Measurements from ENCODE around the gene ICAM2.
A peak's percentile ranks its signal among the peaks of the same experiment; 100 is the strongest.
"Not testable (repeated sequence)": the region's sequence is repeated elsewhere in the genome, so short reads cannot be mapped to it uniquely, and the experiment has no call there.

ICAM2 gene

DNA sequence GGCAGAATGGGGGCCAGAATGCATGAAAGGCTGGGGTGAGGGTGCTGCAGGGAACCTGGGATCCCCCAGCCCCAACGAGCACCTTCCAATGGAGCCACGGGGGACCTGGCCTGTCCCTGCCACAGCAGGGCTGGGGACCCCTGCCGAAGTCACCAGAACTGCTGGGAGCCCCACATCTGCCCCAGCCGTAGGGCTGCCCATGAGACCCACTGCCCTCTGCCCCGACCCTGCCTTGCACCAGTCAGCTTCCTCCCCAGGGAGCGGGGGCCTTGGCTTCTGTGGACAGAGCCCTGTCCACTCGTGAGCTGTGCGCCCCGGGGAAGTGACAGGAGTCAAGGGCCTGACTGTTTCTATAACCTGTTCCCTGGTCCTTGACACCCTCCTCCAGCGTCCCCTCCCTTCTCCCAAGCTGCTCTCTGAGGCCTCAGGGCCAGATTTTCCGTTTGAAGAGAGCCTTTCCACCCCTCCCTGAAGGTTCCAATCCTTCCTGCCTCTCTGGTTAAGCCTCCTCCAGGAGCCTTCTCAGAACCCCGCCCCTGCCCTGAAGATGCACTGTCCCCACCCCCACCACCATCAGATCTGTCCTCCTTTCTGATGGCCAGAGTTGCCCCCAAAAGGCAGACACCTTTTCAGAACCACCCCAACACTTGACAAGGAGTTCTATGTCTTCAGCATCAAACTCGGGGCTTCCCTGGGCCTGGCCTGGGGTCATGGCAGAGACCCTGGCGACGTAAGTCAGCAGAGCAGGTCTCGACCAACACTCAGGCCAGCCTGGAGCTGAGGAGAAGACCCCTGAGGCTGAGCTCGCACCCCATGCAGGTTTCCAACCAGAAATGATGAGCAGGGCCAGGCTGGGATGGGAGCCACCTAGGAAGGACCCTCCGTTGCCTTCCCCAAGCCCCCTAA is 33.0 kb downstream of the ICAM2 start:
- no peak overlapping the region for H3K27ac ChIP-seq (ENCODE audit: low read depth, low read length)
- peaks cover 8 to 18% of the 10 kb centered on the region in 2 donors for H3K27me3 ChIP-seq (ENCODE audit: control insufficient read depth in 1 of 2, insufficient read depth in 2 of 2, low read length in 2 of 2)
- H3K9ac ChIP-seq (ENCODE audit: low read depth in 1 of 2, low read length in 2 of 2) = no peak overlapping the region

DNA sequence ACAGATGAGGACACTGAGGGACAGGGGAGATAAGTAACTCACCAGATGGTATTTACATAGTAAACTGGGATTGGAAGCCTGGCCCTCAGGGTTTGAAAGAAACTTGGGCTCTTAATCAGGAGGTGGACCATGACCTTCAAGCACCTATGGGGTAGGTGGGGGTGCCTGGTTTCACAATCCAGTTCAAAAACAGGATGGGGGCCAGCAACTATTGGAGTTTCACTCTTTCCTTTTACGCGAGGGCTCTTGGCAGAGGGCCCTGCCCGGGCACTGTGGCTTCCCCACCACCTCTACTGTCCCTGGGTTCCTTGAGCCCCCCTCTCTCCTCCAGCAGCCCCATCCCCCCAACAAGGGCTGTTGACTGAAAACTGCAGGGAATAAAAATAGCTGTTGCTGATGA is 33.6 kb downstream of the ICAM2 start:
- Histone ChIP-seq H3K4me1 (ENCODE audit: control insufficient read depth in 1 of 2, insufficient read depth in 2 of 2, low read length in 2 of 2) (peaks cover 7 to 17% of the 10 kb centered on the region in 2 donors), H3K4me3 (ENCODE audit: low read depth in 1 of 2, low read length in 2 of 2) (no peak overlapping the region), H3K9ac (ENCODE audit: low read depth in 1 of 2, low read length in 2 of 2) (no peak overlapping the region), H3K27me3 (ENCODE audit: control insufficient read depth in 1 of 2, insufficient read depth in 2 of 2, low read length in 2 of 2) (peaks cover 1 to 13% of the 10 kb centered on the region in 2 donors), H3K27ac (ENCODE audit: low read depth, low read length) (no peak overlapping the region), H3K9me3 (ENCODE audit: control insufficient read depth in 1 of 2, low read length in 2 of 2) (peaks cover 0 to 2% of the 10 kb centered on the region in 2 donors), H3K36me3 (ENCODE audit: control insufficient read depth in 1 of 2, insufficient read depth in 2 of 2, low read length in 2 of 2) (no peaks in the 10 kb centered on the region)

More for the DNA sequence above, 33.0 kb downstream of the ICAM2 start:
- H3K4me1 ChIP-seq (ENCODE audit: control insufficient read depth in 1 of 2, insufficient read depth in 2 of 2, low read length in 2 of 2) = peaks cover 7 to 17% of the 10 kb centered on the region in 2 donors
- H3K4me3 ChIP-seq (ENCODE audit: low read depth in 1 of 2, low read length in 2 of 2) = no peak overlapping the region
- H3K9me3 ChIP-seq (ENCODE audit: control insufficient read depth in 1 of 2, low read length in 2 of 2) = no peaks in the 10 kb centered on the region
- H3K36me3 ChIP-seq (ENCODE audit: control insufficient read depth in 1 of 2, insufficient read depth in 2 of 2, low read length in 2 of 2) = no peaks in the 10 kb centered on the region

DNA sequence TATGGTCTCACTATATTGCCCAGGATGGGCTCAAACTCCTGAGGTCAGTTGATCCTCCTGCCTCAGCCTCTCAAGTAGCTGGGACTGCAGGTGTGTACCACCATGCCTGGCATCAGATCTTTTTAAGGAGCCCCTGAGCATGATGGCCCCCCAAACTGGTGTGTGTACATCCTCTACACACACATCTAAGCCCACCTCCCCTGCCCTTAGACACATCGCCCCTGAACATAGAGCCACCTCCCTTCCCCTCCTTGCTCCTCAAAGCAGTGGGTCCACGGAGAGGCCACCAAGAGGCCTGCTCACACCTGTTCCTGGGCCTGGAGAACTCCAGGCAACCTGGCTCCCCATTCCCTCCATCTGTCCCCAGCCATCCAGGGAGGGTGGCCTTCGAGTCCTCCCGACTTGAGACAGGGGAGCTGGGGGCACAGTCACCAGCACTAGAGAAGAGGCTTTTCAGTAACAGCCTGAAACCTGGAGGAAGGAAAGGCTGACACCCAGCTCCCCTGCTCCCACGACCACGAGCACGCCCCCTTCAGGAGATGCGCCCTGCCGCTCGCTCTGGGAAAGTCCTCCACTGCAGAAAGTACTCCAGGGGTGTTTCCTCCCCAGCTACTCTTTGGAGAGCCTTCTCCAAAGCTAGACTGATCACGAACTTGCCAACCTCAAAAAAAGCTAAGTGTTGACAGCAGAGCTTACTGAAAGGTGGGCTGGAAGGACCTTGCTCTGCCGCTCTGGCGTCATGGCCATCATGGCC is 34.9 kb downstream of the ICAM2 start:
- Histone ChIP-seq H3K36me3 (ENCODE audit: control insufficient read depth in 1 of 2, insufficient read depth in 2 of 2, low read length in 2 of 2) (no peaks in the 10 kb centered on the region), H3K27me3 (ENCODE audit: control insufficient read depth in 1 of 2, insufficient read depth in 2 of 2, low read length in 2 of 2) (peaks cover 0 to 6% of the 10 kb centered on the region in 2 donors), H3K9ac (ENCODE audit: low read depth in 1 of 2, low read length in 2 of 2) (no peak overlapping the region), H3K4me3 (ENCODE audit: low read depth in 1 of 2, low read length in 2 of 2) (no peak overlapping the region), H3K4me1 (ENCODE audit: control insufficient read depth in 1 of 2, insufficient read depth in 2 of 2, low read length in 2 of 2) (peaks cover 7 to 17% of the 10 kb centered on the region in 2 donors), H3K9me3 (ENCODE audit: control insufficient read depth in 1 of 2, low read length in 2 of 2) (peaks cover 0 to 2% of the 10 kb centered on the region in 2 donors), H3K27ac (ENCODE audit: low read depth, low read length) (peak overlapping the region; percentile 10)

DNA sequence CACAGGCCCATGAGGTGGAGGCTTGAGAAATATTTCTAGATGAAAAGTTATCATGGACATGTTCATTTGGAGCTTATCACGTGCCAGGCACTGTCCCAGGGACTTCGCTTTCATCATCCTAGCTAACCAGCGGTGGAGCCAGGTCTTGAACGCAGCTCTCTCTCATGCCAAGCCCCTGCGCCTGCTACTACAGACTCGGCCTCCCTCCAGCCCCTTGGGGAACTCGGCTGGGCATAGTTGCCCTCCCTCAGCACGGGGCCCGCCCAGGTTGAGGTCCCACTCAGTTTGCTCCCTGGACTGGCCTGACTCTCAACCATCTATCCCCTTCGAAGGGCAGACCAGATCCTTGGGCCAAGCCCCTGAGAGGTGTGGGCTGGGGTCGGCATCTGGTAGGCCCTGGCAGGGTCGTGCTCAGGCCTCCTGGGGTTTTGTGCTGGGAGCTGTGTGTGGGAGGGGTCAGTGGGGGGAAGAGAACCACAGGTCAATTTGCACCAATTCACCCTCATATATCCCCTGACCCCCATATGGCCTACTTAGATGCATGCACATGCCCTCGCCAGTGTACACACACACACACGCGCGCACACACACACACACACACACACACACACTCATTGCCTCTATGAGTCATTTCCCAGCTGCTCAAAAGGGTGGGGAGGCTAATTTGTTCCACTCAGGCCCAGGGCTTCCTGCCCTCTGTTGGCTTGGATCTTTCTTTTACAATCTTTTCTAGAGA is 35.6 kb downstream of the ICAM2 start:
- H3K9me3 ChIP-seq (ENCODE audit: control insufficient read depth in 1 of 2, low read length in 2 of 2) = peaks cover 0 to 2% of the 10 kb centered on the region in 2 donors
- peaks cover 7 to 17% of the 10 kb centered on the region in 2 donors for H3K4me1 ChIP-seq (ENCODE audit: control insufficient read depth in 1 of 2, insufficient read depth in 2 of 2, low read length in 2 of 2)
- peaks cover 0 to 4% of the 10 kb centered on the region in 2 donors for H3K27me3 ChIP-seq (ENCODE audit: control insufficient read depth in 1 of 2, insufficient read depth in 2 of 2, low read length in 2 of 2)
- no peak overlapping the region for H3K4me3 ChIP-seq (ENCODE audit: low read depth in 1 of 2, low read length in 2 of 2)
- no peak overlapping the region for H3K9ac ChIP-seq (ENCODE audit: low read depth in 1 of 2, low read length in 2 of 2)
- H3K27ac ChIP-seq (ENCODE audit: low read depth, low read length) = peak overlapping the region; percentile 5
- H3K36me3 ChIP-seq (ENCODE audit: control insufficient read depth in 1 of 2, insufficient read depth in 2 of 2, low read length in 2 of 2) = no peaks in the 10 kb centered on the region

DNA sequence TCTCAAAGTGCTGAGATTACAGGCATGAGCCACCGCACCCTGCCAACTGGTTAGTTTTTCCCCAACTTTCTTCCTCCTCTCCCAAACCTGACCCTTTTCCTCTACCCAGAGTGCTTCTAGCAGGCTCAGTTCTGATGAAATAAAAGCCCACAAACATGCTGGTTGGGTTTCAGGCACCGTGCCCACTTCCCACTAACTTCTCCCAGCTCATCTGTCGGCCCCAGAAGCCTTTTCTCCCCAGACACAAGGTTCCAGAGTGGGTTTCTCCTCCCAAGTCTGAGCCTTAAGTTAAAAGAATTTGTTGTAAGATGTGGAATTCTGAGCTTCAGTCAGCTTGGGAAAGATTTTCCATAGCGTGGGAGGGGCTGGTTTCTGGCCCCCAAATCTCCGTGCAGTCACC is 36.2 kb downstream of the ICAM2 start:
- no peaks in the 10 kb centered on the region for H3K27me3 ChIP-seq (ENCODE audit: control insufficient read depth in 1 of 2, insufficient read depth in 2 of 2, low read length in 2 of 2)
- no peak overlapping the region for H3K9ac ChIP-seq (ENCODE audit: low read depth in 1 of 2, low read length in 2 of 2)
- no peak overlapping the region for H3K4me3 ChIP-seq (ENCODE audit: low read depth in 1 of 2, low read length in 2 of 2)
- peaks cover 0 to 2% of the 10 kb centered on the region in 2 donors for H3K9me3 ChIP-seq (ENCODE audit: control insufficient read depth in 1 of 2, low read length in 2 of 2)
- no peaks in the 10 kb centered on the region for H3K36me3 ChIP-seq (ENCODE audit: control insufficient read depth in 1 of 2, insufficient read depth in 2 of 2, low read length in 2 of 2)
- H3K4me1 ChIP-seq (ENCODE audit: control insufficient read depth in 1 of 2, insufficient read depth in 2 of 2, low read length in 2 of 2) = peaks cover 7 to 17% of the 10 kb centered on the region in 2 donors
- no peak overlapping the region for H3K27ac ChIP-seq (ENCODE audit: low read depth, low read length)

DNA sequence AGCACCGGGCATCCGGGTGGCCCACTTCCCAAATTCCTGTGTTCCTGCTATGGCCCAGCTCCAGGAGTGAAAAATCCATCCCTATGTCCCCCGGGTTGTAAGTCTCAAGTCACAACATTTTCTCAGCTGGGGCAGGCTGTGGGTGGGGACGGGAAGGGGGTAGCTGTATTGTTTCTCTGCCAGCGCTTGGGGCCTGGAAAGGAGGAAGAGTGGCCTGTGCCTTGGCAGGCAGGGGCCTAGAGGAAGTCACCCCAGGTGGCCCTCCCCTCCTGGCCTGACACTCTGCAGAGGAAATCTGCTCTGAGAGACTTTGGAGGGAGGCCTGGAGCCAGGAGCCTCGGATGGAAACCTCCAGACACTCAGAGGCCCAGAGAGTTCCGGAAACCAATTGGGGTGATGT is 37.1 kb downstream of the ICAM2 start:
- Histone ChIP-seq H3K27ac (ENCODE audit: low read depth, low read length) (no peak overlapping the region), H3K4me1 (ENCODE audit: control insufficient read depth in 1 of 2, insufficient read depth in 2 of 2, low read length in 2 of 2) (peaks cover 7 to 17% of the 10 kb centered on the region in 2 donors), H3K4me3 (ENCODE audit: low read depth in 1 of 2, low read length in 2 of 2) (no peak overlapping the region)

DNA sequence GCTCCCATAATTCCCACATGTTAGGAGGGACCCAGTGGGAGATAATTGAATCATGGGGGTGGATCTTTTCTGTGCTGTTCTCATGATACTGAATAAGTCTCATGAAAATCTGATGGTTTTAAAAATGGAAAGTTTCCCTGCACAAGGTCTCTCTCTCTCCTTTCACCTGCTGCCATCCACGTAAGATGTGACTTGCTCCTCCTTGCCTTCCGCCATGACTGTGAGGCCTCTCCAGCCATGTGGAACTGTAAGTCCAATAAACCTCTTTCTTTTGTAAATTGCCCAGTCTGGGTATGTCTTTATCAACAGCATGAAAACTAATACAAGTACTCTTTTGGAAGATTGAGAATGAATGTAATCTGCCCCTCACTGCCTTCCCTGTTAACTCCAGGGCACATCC is 37.8 kb downstream of the ICAM2 start:
- H3K27ac ChIP-seq (ENCODE audit: low read depth, low read length); H3K9me3 ChIP-seq (ENCODE audit: control insufficient read depth in 1 of 2, low read length in 2 of 2); H3K27me3 ChIP-seq (ENCODE audit: control insufficient read depth in 1 of 2, insufficient read depth in 2 of 2, low read length in 2 of 2); H3K9ac ChIP-seq (ENCODE audit: low read depth in 1 of 2, low read length in 2 of 2); H3K4me3 ChIP-seq (ENCODE audit: low read depth in 1 of 2, low read length in 2 of 2); H3K36me3 ChIP-seq (ENCODE audit: control insufficient read depth in 1 of 2, insufficient read depth in 2 of 2, low read length in 2 of 2): not testable (repeated sequence)
- H3K4me1 ChIP-seq (ENCODE audit: control insufficient read depth in 1 of 2, insufficient read depth in 2 of 2, low read length in 2 of 2) = peaks cover 7 to 17% of the 10 kb centered on the region in 2 donors

More for the DNA sequence above, 37.1 kb downstream of the ICAM2 start:
- Histone ChIP-seq H3K9ac (ENCODE audit: low read depth in 1 of 2, low read length in 2 of 2) (no peak overlapping the region), H3K36me3 (ENCODE audit: control insufficient read depth in 1 of 2, insufficient read depth in 2 of 2, low read length in 2 of 2) (no peaks in the 10 kb centered on the region), H3K9me3 (ENCODE audit: control insufficient read depth in 1 of 2, low read length in 2 of 2) (peaks cover 0 to 2% of the 10 kb centered on the region in 2 donors), H3K27me3 (ENCODE audit: control insufficient read depth in 1 of 2, insufficient read depth in 2 of 2, low read length in 2 of 2) (no peaks in the 10 kb centered on the region)

DNA sequence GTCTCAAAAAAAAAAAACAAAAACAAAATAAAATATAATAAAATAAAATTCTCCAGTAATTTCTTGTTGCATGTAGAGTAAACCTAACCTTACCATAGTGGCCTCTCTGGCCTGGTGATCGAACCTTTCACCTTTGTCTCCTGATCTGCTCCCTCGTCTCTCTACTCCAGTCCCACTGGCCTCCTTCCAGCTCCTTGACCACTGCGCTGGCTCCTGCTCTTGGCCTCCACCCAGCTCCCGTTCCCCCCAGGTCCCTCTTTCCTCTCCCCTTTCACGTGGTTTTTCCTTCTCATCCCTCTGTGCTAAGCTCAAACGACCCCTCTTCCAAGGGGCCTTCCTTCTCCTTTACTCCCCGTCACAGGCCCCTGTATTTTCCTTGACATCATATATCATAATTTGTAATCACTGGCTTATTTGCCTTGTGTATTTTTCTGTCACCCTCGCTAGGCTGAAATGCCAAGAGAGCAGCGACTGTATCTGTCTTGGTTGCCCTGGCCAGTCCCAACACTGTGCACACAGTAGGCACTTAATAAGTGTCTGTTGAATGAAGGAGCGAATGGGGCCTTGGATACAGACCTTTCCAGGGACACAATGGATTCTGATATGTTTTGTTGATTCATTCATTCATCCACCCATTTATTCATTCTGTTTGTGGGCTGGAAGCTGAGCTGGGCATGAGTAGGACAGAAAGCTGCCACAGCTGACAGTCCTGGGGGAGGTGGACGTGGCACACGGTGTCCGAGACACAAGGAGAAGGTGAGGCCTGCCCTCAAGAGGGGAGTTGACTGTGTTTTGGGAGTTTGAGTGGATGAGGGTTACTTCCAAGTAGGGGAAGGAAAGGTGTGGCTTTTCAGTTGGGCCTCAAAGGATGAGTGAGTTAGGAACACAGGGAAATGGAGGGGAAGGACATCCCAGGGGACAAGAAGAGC is 41.9 kb downstream of the ICAM2 start:
- Histone ChIP-seq H3K27ac (ENCODE audit: low read depth, low read length) (no peak overlapping the region), H3K27me3 (ENCODE audit: control insufficient read depth in 1 of 2, insufficient read depth in 2 of 2, low read length in 2 of 2) (no peaks in the 10 kb centered on the region), H3K4me3 (ENCODE audit: low read depth in 1 of 2, low read length in 2 of 2) (no peak overlapping the region), H3K9ac (ENCODE audit: low read depth in 1 of 2, low read length in 2 of 2) (no peak overlapping the region), H3K9me3 (ENCODE audit: control insufficient read depth in 1 of 2, low read length in 2 of 2) (peaks cover 0 to 2% of the 10 kb centered on the region in 2 donors), H3K36me3 (ENCODE audit: control insufficient read depth in 1 of 2, insufficient read depth in 2 of 2, low read length in 2 of 2) (no peaks in the 10 kb centered on the region), H3K4me1 (ENCODE audit: control insufficient read depth in 1 of 2, insufficient read depth in 2 of 2, low read length in 2 of 2) (no peaks in the 10 kb centered on the region)

DNA sequence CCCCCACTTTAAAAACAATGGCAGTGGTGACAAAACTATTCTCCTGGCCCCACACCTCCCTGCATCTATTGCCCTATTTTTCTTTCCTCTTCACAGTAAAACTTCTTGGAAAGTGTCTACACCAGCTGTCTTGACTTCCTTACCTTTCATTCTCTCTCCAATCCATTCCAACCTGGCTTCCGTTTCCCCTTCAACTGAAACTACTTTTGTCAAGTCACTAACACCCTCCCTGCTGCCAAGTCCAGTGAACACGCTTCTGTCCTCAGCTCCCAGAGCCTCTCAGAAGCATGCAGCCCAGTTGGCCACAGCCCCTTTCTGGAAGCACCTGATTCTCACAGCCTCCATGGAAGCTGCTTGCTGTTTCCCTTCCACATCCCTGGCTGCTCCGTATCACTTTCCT is 43.7 kb downstream of the ICAM2 start:
- Histone ChIP-seq H3K27me3 (ENCODE audit: control insufficient read depth in 1 of 2, insufficient read depth in 2 of 2, low read length in 2 of 2) (no peaks in the 10 kb centered on the region), H3K36me3 (ENCODE audit: control insufficient read depth in 1 of 2, insufficient read depth in 2 of 2, low read length in 2 of 2) (no peaks in the 10 kb centered on the region), H3K27ac (ENCODE audit: low read depth, low read length) (no peak overlapping the region), H3K4me1 (ENCODE audit: control insufficient read depth in 1 of 2, insufficient read depth in 2 of 2, low read length in 2 of 2) (no peaks in the 10 kb centered on the region), H3K4me3 (ENCODE audit: low read depth in 1 of 2, low read length in 2 of 2) (no peak overlapping the region), H3K9me3 (ENCODE audit: control insufficient read depth in 1 of 2, low read length in 2 of 2) (no peaks in the 10 kb centered on the region), H3K9ac (ENCODE audit: low read depth in 1 of 2, low read length in 2 of 2) (no peak overlapping the region)
